Measurements from ENCODE around the gene ADIPOR2. TPM values are rescaled to one million over a fixed set of nuclear protein-coding genes. Genes with fewer than 3 reads are reported as not detected.

The ADIPOR2 gene
- total RNA-seq, 1 donor from 2014 or later = 43.5 TPM

GRCh38 chr12:1763153-1763552 is 72.3 kb downstream of the ADIPOR2 start:
- no peaks in the 10 kb centered on the region for H3K27me3 Mint-ChIP-seq (ENCODE audit: unreplicated experiment)
- no peak for TF ChIP-seq CTCF (IDR thresholded peaks at IDR 0.05)
- H3K4me1 Mint-ChIP-seq (ENCODE audit: unreplicated experiment) = peaks cover 40% of the 10 kb centered on the region
- H3K36me3 Mint-ChIP-seq (ENCODE audit: unreplicated experiment) = peaks cover 10% of the 10 kb centered on the region
- no peak overlapping the region for H3K27ac Mint-ChIP-seq (ENCODE audit: unreplicated experiment)
- H3K9me3 Mint-ChIP-seq (ENCODE audit: unreplicated experiment) = peaks cover 6% of the 10 kb centered on the region
- no peak overlapping the region for H3K4me3 Mint-ChIP-seq (ENCODE audit: unreplicated experiment)
- no peak for DNase-seq (ENCODE audit: extremely low spot score, unreplicated experiment)

- Mint-ChIP-seq H3K9me3 (ENCODE audit: unreplicated experiment) (no peaks in the 10 kb centered on the region), H3K27ac (ENCODE audit: unreplicated experiment) (no peak overlapping the region), H3K27me3 (ENCODE audit: unreplicated experiment) (no peaks in the 10 kb centered on the region), H3K36me3 (ENCODE audit: unreplicated experiment) (peaks cover 2% of the 10 kb centered on the region), H3K4me1 (ENCODE audit: unreplicated experiment) (peaks cover 36% of the 10 kb centered on the region), H3K4me3 (ENCODE audit: unreplicated experiment) (no peak overlapping the region)
- no peak for TF ChIP-seq CTCF (IDR thresholded peaks at IDR 0.05)
- no peak for DNase-seq (ENCODE audit: extremely low spot score, unreplicated experiment)
These were observed 75.2 kb downstream of the ADIPOR2 start for GRCh38 chr12:1766110-1766509.

- Mint-ChIP-seq H3K4me3 (ENCODE audit: unreplicated experiment) (no peak overlapping the region), H3K9me3 (ENCODE audit: unreplicated experiment) (no peaks in the 10 kb centered on the region), H3K27ac (ENCODE audit: unreplicated experiment) (no peak overlapping the region), H3K4me1 (ENCODE audit: unreplicated experiment) (peaks cover 34% of the 10 kb centered on the region), H3K27me3 (ENCODE audit: unreplicated experiment) (no peaks in the 10 kb centered on the region), H3K36me3 (ENCODE audit: unreplicated experiment) (peaks cover 2% of the 10 kb centered on the region)
- no peak for TF ChIP-seq CTCF (IDR thresholded peaks at IDR 0.05)
- DNase-seq (ENCODE audit: extremely low spot score, unreplicated experiment) = no peak
These were observed 76.7 kb downstream of the ADIPOR2 start for GRCh38 chr12:1767407-1768090.

- no peak overlapping the region for H3K27ac Mint-ChIP-seq (ENCODE audit: unreplicated experiment)
- DNase-seq (ENCODE audit: extremely low spot score, unreplicated experiment) = no peak
These were observed 77.7 kb downstream of the ADIPOR2 start for GRCh38 chr12:1768615-1769014.

More at GRCh38 chr12:1768615-1769014, 77.7 kb downstream of the ADIPOR2 start:
- TF ChIP-seq CTCF (IDR thresholded peaks at IDR 0.05) = no peak
- Mint-ChIP-seq H3K4me1 (ENCODE audit: unreplicated experiment) (peaks cover 34% of the 10 kb centered on the region), H3K36me3 (ENCODE audit: unreplicated experiment) (peaks cover 10% of the 10 kb centered on the region), H3K4me3 (ENCODE audit: unreplicated experiment) (no peak overlapping the region), H3K9me3 (ENCODE audit: unreplicated experiment) (no peaks in the 10 kb centered on the region), H3K27me3 (ENCODE audit: unreplicated experiment) (no peaks in the 10 kb centered on the region)

All from osteocyte (in vitro differentiated cells).